Measurements from ENCODE around the gene PRRT1. TPM values are rescaled to one million over a fixed set of nuclear protein-coding genes. Genes with fewer than 3 reads are reported as not detected.

PRRT1 gene
- total and polyA plus RNA-seq, 8 donors, result 0.80 to 1.9 (median 1.3) TPM

DNA sequence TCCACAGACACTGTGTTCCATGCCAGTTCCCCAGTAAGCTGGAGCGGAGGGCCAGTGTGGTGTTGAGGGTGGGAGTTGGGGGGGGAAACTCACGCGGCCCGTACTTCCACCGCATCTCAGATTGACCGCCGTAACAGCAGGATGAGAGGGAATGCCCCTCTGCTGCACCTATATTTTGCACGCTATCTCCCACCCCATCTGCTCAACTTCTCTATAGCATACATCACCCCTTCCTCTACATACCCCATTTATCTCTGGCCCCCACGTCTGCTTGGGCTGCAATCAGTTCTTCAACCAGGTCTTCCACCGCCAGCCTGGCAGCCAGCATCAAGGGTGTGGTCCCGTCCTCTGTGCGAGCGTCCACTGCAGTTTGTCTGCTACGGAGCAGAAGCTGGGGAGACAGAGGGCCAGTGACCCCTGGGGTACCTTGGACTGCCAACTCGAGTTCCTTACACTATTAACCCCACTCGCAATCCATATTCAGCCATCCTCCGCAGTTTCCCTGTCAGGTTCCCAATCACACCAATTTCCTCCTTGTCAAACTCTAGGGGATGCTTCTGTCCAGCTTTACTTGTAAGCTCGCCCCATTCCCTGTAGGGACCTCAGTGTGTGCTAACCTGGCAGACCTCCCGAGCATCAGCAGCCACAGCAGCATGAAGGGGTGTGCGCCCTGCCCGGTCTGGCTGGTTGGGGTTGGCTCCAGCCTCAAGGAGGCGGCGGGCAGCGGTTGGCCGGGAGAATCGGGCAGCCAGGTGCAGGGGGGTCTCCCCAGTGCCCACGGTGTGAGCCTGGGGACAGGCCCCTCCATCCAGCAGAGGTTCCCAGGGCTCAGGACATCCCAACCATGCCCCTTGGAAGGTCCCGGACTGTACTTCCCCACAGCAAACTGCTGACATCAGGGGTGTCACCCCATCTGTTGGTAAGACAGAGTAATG, 45.2 kb upstream of the PRRT1 start:
- peak overlapping the region; percentile 66 to 82 for H3K4me3 ChIP-seq
- intact Hi-C loops (cut with DNase I), result no loop called here
- no peak for ATAC-seq
- peak overlapping the region; percentile 100 for H3K27ac ChIP-seq
- peaks cover 26 to 54% of the 10 kb centered on the region in 2 donors for H3K4me1 ChIP-seq
- TF ChIP-seq, protein P1, sequence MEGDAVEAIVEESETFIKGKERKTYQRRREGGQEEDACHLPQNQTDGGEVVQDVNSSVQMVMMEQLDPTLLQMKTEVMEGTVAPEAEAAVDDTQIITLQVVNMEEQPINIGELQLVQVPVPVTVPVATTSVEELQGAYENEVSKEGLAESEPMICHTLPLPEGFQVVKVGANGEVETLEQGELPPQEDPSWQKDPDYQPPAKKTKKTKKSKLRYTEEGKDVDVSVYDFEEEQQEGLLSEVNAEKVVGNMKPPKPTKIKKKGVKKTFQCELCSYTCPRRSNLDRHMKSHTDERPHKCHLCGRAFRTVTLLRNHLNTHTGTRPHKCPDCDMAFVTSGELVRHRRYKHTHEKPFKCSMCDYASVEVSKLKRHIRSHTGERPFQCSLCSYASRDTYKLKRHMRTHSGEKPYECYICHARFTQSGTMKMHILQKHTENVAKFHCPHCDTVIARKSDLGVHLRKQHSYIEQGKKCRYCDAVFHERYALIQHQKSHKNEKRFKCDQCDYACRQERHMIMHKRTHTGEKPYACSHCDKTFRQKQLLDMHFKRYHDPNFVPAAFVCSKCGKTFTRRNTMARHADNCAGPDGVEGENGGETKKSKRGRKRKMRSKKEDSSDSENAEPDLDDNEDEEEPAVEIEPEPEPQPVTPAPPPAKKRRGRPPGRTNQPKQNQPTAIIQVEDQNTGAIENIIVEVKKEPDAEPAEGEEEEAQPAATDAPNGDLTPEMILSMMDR (IDR thresholded peaks at IDR 0.05), result no peak
- no peaks in the 10 kb centered on the region for H3K9me3 ChIP-seq
- DNase-seq, result no peak
- H3K27me3 ChIP-seq, result peaks cover 0 to 13% of the 10 kb centered on the region in 2 donors
- H3K36me3 ChIP-seq, result peaks cover 0 to 1% of the 10 kb centered on the region in 2 donors

DNA sequence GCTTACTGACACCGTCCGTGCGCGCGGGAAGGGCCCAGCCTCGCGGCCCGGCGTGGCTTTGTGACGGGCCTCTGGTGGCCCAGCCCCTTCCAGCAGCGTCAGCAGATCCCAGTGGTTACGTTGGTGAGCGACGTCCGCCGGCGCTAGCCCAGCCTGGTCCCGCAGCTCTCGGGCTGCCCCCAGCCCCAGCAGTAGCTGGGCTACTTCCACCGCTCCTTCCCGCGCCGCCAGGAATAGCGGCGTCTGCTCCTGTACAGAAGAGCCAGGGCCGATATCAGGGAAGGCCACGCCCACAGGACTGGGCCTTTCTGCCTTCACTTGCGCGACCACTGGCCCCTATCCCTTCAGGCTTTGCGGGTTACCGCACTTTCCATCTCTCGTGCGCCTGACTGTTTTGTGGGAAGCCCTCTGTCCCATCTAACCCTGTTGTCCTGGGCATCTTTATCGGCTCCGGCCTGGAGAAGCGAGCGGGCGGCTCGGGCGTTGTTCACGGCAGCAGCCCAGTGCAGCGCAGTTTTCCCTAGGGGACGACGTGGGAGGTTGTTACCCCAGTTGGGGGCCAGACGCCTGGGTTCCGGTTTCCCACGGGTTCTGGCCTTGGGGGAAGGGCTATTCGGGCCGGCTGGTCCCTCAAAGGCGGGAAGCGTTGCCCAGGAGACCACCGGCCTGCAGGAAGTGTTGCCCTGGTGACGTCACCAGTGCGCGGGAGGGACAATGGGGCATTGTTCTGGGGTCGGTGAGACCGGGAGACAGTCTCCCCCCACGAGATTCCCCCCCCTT, 44.4 kb upstream of the PRRT1 start:
- peak overlapping the region; percentile 100 for H3K27ac ChIP-seq
- no peaks in the 10 kb centered on the region for H3K9me3 ChIP-seq
- H3K4me1 ChIP-seq, result peaks cover 26 to 61% of the 10 kb centered on the region in 2 donors
- no peaks in the 10 kb centered on the region for H3K36me3 ChIP-seq
- H3K27me3 ChIP-seq, result peaks cover 0 to 5% of the 10 kb centered on the region in 2 donors
- peak; percentile 38 for ATAC-seq
- intact Hi-C loops (cut with DNase I), result no loop called here
- DNase-seq, result peak; percentile 91 to 96 (median 92)
- H3K4me3 ChIP-seq, result peak overlapping the region; percentile 66 to 82
- TF ChIP-seq, protein P1 (IDR thresholded peaks at IDR 0.05), result peak in 1 of 2 donors; percentile 1

DNA sequence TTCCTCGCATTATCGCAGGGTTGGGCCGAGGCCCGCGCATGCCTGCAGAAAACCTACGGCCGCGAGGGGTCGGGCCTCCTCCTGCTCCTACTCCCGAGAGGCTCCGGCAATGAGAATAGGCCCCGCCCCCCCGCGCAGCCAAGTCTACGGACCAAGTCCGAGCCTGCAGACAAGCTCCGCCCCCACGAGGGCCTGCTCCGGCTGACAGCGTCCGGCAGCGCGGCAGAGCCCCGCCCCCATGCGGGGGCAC, 43.8 kb upstream of the PRRT1 start:
- peak; percentile 100 for DNase-seq
- H3K4me1 ChIP-seq, result peaks cover 26 to 66% of the 10 kb centered on the region in 2 donors
- peak; percentile 92 for ATAC-seq

DNA sequence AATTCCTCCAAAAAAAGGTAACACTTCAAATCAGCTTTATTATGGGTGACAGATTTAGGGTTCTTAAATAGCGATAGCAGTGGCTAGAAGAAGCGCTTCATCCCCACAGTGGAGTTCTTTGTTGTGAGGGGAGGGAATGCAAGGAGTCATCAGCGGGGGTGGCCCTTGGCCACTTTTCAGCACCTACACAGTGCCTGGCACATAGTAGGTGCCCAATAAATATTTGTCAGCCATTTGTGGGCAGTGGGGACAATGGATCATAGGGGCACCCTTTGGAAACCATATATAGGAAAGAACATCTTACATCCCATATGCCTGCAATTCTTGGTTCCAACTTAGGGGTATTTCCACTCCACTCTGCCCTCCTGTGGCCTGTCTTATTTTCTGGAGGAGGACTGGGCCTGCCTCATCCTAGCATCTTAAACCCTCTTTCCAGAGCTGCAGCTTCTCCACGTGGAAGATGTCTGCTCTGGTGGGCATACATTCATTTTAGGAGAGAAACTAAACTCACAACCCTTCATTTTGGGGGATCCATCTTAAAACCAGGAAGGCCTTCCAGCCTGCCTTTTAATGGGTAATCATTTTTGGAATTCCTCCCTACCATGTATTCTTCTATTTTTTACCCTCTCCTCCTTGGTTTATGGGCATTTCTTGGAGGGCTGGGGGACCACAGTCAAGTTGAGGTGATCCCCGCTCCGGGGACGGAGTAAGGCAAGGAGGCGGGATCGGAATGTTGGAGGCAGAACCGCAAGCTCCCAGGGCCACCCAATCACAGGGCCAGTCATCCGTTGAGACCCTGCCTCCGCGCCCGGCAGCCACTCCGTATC, 43.3 kb upstream of the PRRT1 start:
- peak; percentile 7 for ATAC-seq
- Histone ChIP-seq H3K27ac (peak overlapping the region; percentile 93 to 100), H3K4me1 (peaks cover 26 to 70% of the 10 kb centered on the region in 2 donors), H3K4me3 (peak overlapping the region; percentile 28 to 66), H3K9me3 (no peaks in the 10 kb centered on the region), H3K36me3 (no peaks in the 10 kb centered on the region), H3K27me3 (no peaks in the 10 kb centered on the region)
- TF ChIP-seq, protein P1 (IDR thresholded peaks at IDR 0.05), result no peak
- intact Hi-C loops (cut with DNase I), result no loop called here
- DNase-seq, result peak in 2 of 4 donors; percentile 42 to 57

More for the DNA sequence above, 43.8 kb upstream of the PRRT1 start:
- intact Hi-C loops (cut with DNase I), result no loop called here
- peak overlapping the region; percentile 100 for H3K27ac ChIP-seq
- no peaks in the 10 kb centered on the region for H3K9me3 ChIP-seq
- no peaks in the 10 kb centered on the region for H3K27me3 ChIP-seq
- H3K4me3 ChIP-seq, result peak overlapping the region; percentile 66 to 82
- H3K36me3 ChIP-seq, result no peaks in the 10 kb centered on the region
- TF ChIP-seq, protein P1 (IDR thresholded peaks at IDR 0.05), result peak; percentile 23 to 84

Data from left lung (tissue), 10 donors.